Activated T-helper 1 cell treated with Interleukin-2 at 50 U/mL for 16 hours (primary cell): ENCODE measurements around the gene ARHGEF17.

ENCODE experiments used
- DNase-seq: peaks from one replicate; pipeline ENCODE4 v3.0.0-alpha.2; 2020; ENCODE audit warnings: low read depth

Gene ARHGEF17

DNA sequence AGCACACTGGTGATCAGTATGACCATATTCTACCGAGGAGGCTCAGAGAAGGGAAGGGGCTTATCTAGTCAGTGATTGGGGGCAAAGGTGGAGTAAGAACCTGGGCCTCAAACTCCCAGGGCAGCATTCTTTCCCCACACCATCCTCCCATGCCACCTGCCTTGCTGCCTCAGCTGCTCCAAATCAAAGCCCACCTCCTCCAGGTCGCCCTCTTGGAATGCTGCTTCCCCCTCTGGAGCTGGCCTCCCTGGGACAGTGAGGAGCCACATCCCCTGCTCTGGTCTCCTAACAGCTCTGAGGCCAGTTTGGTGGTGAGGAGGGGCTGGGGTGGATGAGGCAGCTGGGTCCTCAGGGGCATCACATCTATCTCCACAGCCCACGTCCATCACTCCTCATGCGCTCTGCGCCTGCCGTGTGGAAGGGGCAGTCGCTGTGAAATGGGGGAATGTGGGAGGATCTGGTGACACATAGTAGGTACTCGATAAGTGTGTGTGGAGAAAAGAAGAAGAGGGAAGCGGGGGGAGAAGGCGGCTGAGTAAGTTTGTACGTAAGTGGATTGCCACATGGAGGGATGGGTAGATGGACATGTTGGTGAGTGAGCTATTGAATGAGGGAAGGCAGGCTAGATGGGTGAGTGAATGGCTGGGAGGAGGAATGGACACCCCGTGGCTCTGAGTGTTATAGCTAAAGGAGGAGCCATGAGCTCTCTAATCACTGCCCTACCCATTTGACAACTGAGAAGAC, 16.1 kb upstream of the ARHGEF17 start:
- DNase-seq = no peak

DNA sequence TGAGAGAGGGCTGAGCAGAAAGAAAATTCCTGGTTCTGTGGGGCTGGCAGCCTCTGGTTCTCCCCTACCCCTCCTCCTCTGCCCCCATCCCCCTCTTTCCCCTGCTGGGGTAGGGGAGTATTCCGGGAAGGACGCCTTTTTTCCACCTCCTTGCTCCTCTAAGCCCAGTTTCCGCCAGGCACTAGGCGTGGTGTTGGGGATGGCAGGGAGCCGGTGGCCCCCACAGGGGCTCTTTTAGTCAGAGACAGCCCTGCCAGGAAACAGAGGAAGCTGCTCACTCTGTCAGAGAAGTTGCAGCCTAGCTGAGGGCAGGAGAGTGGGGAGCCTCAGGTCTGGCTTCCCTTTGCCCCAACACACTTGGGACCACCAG, 15.6 kb upstream of the ARHGEF17 start:
- DNase-seq = no peak

DNA sequence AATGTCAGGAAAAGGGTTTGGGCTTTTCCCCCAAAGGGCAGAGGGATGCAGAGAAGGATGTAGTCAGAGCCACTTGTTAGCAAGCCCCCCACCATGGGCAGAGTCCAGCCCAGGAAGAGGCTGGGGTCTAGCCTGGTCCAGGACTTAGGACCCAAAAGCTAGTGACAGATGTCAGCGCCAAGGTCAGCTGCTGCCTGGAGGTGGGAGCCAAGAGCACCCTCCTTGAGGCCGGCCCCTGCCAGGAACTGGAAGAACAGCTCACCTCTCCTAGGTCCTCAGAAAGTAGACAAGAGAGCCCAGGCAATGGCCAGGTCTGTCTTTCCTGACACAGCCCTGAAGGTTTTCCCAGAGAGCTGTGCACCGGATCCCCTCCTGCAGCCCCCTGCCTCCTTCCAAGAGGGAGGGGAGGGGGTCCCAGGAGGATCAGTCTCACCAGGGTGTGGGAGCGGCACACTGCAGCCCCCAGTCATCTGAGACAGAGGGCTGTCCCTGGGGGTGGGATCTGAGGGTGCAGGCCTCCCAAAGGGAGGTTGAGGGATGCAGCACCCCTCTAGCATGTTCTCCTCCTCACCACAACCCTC, 14.6 kb upstream of the ARHGEF17 start:
- no peak for DNase-seq

DNA sequence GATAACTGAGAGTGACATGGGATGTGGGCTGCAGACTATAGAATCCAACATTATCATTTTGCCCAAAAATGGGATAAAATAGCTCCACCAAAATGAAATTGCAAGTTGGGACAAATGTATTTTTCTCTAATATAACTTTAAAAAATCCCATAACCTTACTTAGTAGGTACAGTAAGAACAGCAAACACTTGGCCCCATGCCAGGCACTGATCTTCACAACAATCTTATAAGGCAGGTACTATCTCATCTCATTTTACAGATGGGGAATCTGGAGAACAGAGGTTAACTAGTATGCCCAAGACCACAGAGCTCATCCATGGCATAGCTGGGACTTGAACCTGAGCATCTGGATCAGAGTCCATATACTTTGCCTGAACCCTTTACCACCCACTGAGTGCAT, 13.5 kb upstream of the ARHGEF17 start:
- no peak for DNase-seq

GRCh38 chr11:73295241-73295995, 12.7 kb upstream of the ARHGEF17 start:
- peak; percentile 50 for DNase-seq

DNA sequence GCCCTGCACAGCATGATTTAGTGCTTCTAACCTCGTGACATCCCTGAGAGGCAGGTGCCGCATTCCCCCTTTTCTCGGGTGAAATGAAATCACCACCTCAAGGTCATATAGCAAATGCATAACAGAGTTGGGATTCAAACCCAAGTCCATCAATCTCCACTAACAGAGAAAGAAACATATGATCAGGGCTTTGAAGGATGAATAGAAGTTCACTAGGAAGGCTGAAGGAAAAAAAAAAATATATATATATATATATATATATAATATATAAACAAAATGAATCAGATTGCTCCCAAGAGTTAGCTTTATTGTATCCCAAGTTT, 12.1 kb upstream of the ARHGEF17 start:
- DNase-seq = no peak

GRCh38 chr11:73296501-73297230, 11.4 kb upstream of the ARHGEF17 start:
- DNase-seq = no peak

DNA sequence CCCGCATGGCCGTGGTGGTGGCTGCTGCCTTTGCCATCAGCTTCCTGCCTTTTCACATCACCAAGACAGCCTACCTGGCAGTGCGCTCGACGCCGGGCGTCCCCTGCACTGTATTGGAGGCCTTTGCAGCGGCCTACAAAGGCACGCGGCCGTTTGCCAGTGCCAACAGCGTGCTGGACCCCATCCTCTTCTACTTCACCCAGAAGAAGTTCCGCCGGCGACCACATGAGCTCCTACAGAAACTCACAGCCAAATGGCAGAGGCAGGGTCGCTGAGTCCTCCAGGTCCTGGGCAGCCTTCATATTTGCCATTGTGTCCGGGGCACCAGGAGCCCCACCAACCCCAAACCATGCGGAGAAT, 10.9 kb upstream of the ARHGEF17 start:
- DNase-seq = no peak

DNA sequence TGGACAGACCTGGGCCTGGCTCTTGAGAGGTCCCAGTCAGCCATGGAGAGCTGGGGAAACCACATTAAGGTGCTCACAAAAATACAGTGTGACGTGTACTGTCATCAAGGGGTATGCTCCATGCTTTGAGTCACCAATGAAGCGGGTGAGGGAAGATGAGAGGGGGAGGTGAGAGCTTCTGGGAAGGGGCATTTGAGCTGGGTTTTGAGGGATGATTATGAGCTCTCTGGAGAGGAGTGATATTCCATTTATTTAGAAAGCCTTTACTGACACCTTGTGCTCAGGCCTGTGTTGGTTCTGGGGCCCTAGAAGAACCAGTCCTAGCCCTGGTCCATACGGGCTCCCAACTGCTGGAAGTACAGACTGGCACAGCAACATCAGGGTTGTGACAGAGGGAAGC, 10.4 kb upstream of the ARHGEF17 start:
- DNase-seq = no peak

DNA sequence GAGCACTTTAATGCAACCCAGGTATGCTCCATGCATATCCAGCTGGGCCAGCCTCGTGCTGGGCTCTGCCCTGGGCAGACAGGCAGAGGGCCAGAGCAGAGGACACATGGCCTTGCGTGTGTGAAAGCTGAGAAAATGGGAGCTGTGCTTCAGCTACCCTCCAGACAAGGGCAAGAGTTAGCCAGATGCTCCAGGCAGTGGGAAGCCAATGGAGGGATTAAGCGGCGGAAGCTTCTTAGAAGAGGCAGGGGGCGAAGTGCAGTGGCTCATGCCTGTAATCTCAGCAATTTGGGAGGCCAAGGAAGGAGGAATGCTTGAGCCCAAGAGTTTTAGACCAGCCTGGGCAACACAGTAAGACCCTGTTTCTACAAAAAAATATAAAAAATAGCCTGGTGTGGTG, 9.8 kb upstream of the ARHGEF17 start:
- DNase-seq = no peak

DNA sequence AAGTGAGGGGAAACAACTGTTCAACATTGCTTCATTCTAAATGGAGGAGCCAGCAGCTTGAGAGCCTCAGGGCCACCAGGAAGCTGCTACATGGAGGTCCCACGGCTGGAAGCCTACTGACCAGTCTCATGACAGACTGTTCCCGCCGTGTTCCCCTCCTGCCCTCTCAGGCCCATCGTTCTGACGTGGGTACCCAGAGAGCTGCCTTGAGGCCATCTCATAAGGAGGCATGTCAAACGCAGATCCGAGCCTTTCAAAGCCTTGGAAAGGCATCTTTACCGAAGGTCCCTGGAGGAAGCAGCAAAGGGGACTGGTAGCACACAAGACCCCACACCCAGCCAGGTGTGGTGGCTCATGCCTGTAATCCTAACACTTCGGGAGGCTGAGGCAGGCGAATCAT, 8.3 kb upstream of the ARHGEF17 start:
- DNase-seq = no peak

DNA sequence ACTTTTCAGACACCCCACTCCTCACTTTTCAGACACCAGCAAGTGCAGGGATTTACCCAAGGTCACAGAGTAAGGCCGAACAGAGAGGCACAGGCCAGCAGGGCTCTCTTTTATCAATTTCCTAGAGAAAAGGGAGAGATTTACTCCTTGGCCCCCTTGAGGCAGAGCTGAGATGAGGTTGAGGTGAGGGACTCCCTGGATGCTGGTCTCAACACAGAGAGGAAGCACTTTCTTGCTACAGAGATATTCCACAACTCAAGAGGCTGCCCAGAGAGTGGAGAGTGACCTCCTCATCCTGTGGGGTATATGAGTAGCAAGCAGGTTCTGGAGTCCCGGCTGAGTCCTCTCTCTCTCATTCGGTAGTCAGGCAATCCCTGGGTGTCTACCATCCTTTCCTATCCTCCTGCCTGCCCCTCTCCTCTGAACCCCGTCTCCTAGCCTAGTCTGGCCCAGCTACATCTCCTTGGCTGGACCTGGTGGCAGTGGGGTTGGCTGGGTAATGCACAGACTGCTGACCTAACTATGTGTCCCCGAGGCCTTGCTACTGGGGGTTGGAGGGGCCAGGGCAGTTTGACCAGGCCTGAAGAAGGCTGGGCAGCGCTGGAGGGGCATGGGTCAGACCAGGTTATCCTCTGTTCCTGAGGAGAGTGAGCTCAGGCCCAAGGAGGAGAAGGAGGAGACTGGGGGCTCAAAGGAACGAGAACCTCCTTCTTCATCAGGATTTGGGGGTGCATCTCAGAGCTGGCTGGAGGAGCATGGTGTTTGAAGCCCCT, 1.8 kb upstream of the ARHGEF17 start:
- DNase-seq = no peak

DNA sequence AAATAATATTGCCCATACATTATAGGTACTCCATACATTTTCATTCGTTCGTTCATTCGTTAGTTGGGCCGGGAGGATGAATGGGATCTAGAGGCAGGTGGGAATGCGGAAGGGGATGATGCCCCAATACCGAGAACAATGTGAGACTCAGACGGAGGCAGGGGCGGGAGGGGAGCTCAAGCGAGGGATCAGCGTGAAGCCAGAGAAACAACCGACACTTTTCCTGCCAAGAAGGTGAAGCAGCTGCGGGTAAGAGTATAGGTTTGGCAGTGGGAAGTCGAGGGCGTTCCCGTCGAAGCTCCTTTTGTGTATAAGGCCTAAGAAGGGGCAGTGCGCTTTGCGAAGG, 1.1 kb upstream of the ARHGEF17 start:
- no peak for DNase-seq

GRCh38 chr11:73307323-73308002, 613 bp upstream of the ARHGEF17 start:
- DNase-seq = peak; percentile 76

DNA sequence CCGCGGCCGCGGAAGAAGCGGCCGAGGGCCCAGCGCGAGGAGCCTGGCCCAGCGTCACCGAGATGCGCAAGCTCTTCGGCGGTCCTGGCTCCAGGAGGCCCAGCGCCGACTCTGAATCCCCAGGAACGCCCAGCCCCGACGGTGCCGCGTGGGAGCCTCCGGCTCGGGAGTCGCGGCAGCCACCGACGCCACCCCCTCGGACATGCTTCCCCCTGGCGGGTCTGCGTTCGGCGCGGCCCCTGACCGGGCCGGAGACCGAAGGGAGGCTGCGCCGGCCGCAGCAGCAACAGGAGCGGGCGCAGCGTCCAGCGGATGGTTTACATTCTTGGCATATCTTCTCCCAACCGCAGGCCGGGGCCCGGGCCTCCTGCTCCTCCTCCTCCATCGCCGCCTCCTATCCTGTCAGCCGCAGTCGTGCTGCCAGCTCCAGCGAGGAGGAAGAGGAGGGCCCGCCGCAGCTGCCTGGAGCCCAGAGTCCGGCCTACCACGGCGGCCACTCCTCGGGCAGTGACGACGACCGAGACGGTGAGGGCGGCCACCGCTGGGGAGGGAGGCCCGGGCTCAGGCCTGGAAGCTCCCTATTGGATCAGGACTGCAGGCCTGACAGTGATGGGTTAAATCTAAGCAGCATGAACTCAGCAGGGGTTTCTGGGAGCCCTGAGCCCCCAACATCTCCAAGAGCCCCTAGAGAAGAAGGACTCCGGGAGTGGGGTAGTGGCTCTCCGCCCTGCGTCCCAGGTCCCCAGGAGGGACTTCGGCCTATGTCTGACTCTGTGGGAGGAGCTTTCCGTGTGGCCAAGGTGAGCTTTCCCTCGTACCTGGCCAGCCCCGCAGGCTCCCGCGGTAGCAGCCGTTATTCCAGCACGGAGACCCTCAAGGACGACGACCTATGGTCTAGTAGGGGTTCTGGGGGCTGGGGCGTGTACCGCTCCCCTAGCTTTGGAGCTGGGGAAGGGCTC, 1.2 kb downstream of the ARHGEF17 start:
- no peak for DNase-seq

DNA sequence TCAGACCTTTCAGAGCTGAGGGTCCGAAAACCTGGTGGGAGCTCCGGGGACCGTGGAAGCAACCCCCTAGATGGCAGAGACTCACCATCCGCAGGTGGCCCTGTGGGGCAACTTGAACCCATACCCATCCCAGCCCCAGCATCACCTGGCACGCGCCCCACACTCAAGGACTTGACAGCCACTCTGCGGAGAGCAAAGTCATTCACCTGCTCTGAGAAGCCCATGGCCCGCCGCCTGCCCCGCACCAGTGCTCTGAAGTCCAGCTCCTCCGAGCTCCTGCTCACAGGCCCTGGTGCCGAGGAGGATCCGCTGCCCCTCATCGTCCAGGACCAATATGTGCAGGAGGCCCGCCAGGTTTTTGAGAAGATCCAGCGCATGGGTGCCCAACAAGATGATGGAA, 2.0 kb downstream of the ARHGEF17 start:
- no peak for DNase-seq

- no peak for DNase-seq
Measured at GRCh38 chr11:73310661-73311393, 2.8 kb downstream of the ARHGEF17 start.

DNA sequence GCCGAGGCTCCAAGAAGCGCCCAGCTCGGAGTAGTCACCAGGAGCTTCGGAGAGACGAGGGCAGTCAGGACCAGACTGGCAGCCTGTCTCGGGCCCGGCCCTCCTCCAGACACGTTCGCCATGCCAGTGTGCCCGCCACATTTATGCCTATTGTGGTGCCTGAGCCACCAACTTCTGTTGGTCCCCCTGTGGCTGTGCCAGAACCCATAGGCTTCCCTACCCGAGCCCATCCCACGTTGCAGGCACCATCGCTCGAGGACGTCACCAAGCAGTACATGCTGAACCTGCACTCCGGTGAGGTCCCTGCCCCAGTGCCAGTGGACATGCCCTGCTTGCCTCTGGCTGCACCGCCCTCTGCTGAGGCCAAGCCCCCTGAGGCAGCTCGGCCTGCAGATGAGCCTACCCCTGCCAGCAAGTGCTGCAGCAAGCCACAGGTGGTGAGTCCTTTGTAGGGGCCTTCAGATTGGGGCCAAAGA, 3.4 kb downstream of the ARHGEF17 start:
- no peak for DNase-seq

- no peak for DNase-seq
Measured at GRCh38 chr11:73312036-73312435, 4.0 kb downstream of the ARHGEF17 start.

DNA sequence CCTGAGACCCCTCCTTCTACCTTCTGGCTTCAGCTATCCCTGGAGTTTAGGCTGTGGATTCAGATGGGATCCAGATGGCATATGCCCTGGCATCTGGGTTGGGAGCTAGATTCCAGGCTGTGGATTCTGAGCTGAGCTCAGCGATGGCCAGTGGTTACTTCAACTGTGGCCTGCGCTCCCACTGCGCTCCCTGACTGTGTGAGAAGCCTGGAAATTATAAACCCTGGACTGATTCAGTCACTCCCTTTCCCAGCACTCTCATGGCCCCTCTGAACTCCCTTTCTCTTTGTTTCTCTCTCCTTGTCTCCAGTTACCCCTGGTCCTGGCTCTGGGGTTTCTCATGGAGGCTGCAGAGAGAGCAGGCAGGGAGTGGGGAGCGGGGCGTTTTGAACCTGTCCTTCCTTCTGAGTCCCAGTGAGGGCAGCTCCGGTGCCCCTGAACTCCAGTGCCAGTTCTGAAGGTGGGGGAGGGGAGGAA, 4.8 kb downstream of the ARHGEF17 start:
- DNase-seq = no peak
